Activated T-helper 1 cell treated with anti-CD3 and anti-CD28 coated beads, Interleukin-12 subunit alpha, Interleukin-12 subunit beta, Interleukin-2, Interleukin-4 antibody, amounts not matched to agents 30 ng/mL and 10 ng/mL and 1 ng/mL, durations not matched to agents 14 hours and 24 hours and 36 hours (primary cell): ENCODE measurements around the gene CORO2B. TPM values are rescaled to one million over a fixed set of nuclear protein-coding genes. Genes with fewer than 3 reads are reported as not detected.
A peak's percentile ranks its signal among the peaks of the same experiment; 100 is the strongest.

Source experiments
- DNase-seq: peaks from one replicate; pipeline ENCODE4 v3.0.0; 2021; ENCODE audit warnings: low spot score
- H3K27ac Mint-ChIP-seq: one replicate; pipeline ENCODE4 v1.8.0; 2021; ENCODE audit warnings: mild to moderate bottlenecking, mixed read lengths
- H3K27me3 Mint-ChIP-seq: one replicate; pipeline ENCODE4 v1.8.0; 2022; ENCODE audit warnings: mild to moderate bottlenecking, moderate library complexity, mixed read lengths; ENCODE audit not compliant: insufficient read depth
- H3K36me3 Mint-ChIP-seq: one replicate; pipeline ENCODE4 v1.8.0; 2021; ENCODE audit warnings: low read depth, mixed read lengths
- H3K4me1 Mint-ChIP-seq: one replicate; pipeline ENCODE4 v1.8.0; 2021; ENCODE audit warnings: low read depth, mixed read lengths
- H3K4me3 Mint-ChIP-seq: one replicate; pipeline ENCODE4 v1.8.0; 2021; ENCODE audit warnings: mild to moderate bottlenecking, moderate library complexity, mixed read lengths
- H3K9me3 Mint-ChIP-seq: one replicate; pipeline ENCODE4 v1.8.0; 2021; ENCODE audit warnings: mixed read lengths
- intact Hi-C: fragments of 100-400 bp; cut with micrococcal nuclease; formaldehyde crosslinking; loops from one replicate; pipeline ENCODE4 v1.15.1; 2024
- total RNA-seq: library from RNA; stranded (reverse); gene quantifications from 2 replicates; pipeline ENCODE4 v1.2.3, GENCODE V29; 2022

CORO2B gene
- total RNA-seq, 1 donor from 2014 or later = not detected

- no peak overlapping the region for H3K27ac Mint-ChIP-seq
- peaks cover 48% of the 10 kb centered on the region for H3K27me3 Mint-ChIP-seq
- no peak overlapping the region for H3K4me3 Mint-ChIP-seq
- H3K4me1 Mint-ChIP-seq = peaks cover 18% of the 10 kb centered on the region
- no peaks in the 10 kb centered on the region for H3K36me3 Mint-ChIP-seq
- H3K9me3 Mint-ChIP-seq = no peaks in the 10 kb centered on the region
- intact Hi-C loops = loop anchor here (5.0 kb wide), 1 partner anchor 95 kb away; no protein-coding TSS in a partner anchor
- no peak for DNase-seq
Measured at GRCh38 chr15:68557469-68558317, 21.1 kb upstream of the CORO2B start.

- no peak for DNase-seq
- Mint-ChIP-seq H3K4me3 (peak overlapping the region; percentile 65), H3K27me3 (peaks cover 53% of the 10 kb centered on the region)
Measured at GRCh38 chr15:68558318-68559305, 20.2 kb upstream of the CORO2B start.

GRCh38 chr15:68559345-68560310 lies 19.2 kb upstream of the CORO2B start:
- H3K36me3 Mint-ChIP-seq = no peaks in the 10 kb centered on the region
- peak; percentile 63 for DNase-seq
- H3K4me1 Mint-ChIP-seq = peaks cover 18% of the 10 kb centered on the region
- intact Hi-C loops = loop anchor here (1.0 to 5.0 kb wide), 3 partner anchors 93 to 316 kb away; no protein-coding TSS in a partner anchor
- H3K9me3 Mint-ChIP-seq = no peaks in the 10 kb centered on the region
- H3K4me3 Mint-ChIP-seq = peak overlapping the region; percentile 65
- H3K27ac Mint-ChIP-seq = no peak overlapping the region
- peaks cover 56% of the 10 kb centered on the region for H3K27me3 Mint-ChIP-seq

More at GRCh38 chr15:68558318-68559305, 20.2 kb upstream of the CORO2B start:
- H3K4me1 Mint-ChIP-seq = peaks cover 18% of the 10 kb centered on the region
- H3K27ac Mint-ChIP-seq = no peak overlapping the region
- H3K9me3 Mint-ChIP-seq = no peaks in the 10 kb centered on the region
- intact Hi-C loops = loop anchor here (1.0 to 5.0 kb wide), 3 partner anchors 94 to 317 kb away; no protein-coding TSS in a partner anchor
- H3K36me3 Mint-ChIP-seq = no peaks in the 10 kb centered on the region

GRCh38 chr15:68560501-68561113 lies 18.2 kb upstream of the CORO2B start:
- H3K9me3 Mint-ChIP-seq = no peaks in the 10 kb centered on the region
- no peak for DNase-seq
- peak overlapping the region; percentile 17 for H3K4me3 Mint-ChIP-seq
- no peaks in the 10 kb centered on the region for H3K36me3 Mint-ChIP-seq
- H3K27ac Mint-ChIP-seq = no peak overlapping the region
- H3K4me1 Mint-ChIP-seq = peaks cover 18% of the 10 kb centered on the region
- peaks cover 59% of the 10 kb centered on the region for H3K27me3 Mint-ChIP-seq
- intact Hi-C loops = no loop called here

GRCh38 chr15:68561171-68561900 lies 17.5 kb upstream of the CORO2B start:
- no peak for DNase-seq
- H3K27ac Mint-ChIP-seq = no peak overlapping the region
- H3K36me3 Mint-ChIP-seq = no peaks in the 10 kb centered on the region
- intact Hi-C loops = no loop called here
- H3K9me3 Mint-ChIP-seq = no peaks in the 10 kb centered on the region
- no peak overlapping the region for H3K4me3 Mint-ChIP-seq
- peaks cover 54% of the 10 kb centered on the region for H3K27me3 Mint-ChIP-seq
- peaks cover 18% of the 10 kb centered on the region for H3K4me1 Mint-ChIP-seq

GRCh38 chr15:68561901-68562300 lies 16.9 kb upstream of the CORO2B start:
- H3K9me3 Mint-ChIP-seq = no peaks in the 10 kb centered on the region
- H3K27me3 Mint-ChIP-seq = peaks cover 50% of the 10 kb centered on the region
- peaks cover 18% of the 10 kb centered on the region for H3K4me1 Mint-ChIP-seq
- intact Hi-C loops = no loop called here
- H3K27ac Mint-ChIP-seq = no peak overlapping the region
- no peaks in the 10 kb centered on the region for H3K36me3 Mint-ChIP-seq
- DNase-seq = no peak
- H3K4me3 Mint-ChIP-seq = no peak overlapping the region

- H3K9me3 Mint-ChIP-seq = no peaks in the 10 kb centered on the region
- intact Hi-C loops = no loop called here
- no peak for DNase-seq
- peaks cover 31% of the 10 kb centered on the region for H3K27me3 Mint-ChIP-seq
- peaks cover 10% of the 10 kb centered on the region for H3K4me1 Mint-ChIP-seq
- no peak overlapping the region for H3K27ac Mint-ChIP-seq
- H3K36me3 Mint-ChIP-seq = no peaks in the 10 kb centered on the region
- H3K4me3 Mint-ChIP-seq = no peak overlapping the region
Measured at GRCh38 chr15:68564173-68564572, 14.6 kb upstream of the CORO2B start.

GRCh38 chr15:68565234-68565633 lies 13.6 kb upstream of the CORO2B start:
- intact Hi-C loops = no loop called here
- no peaks in the 10 kb centered on the region for H3K36me3 Mint-ChIP-seq
- H3K4me1 Mint-ChIP-seq = no peaks in the 10 kb centered on the region
- no peak overlapping the region for H3K4me3 Mint-ChIP-seq
- H3K9me3 Mint-ChIP-seq = no peaks in the 10 kb centered on the region
- DNase-seq = no peak
- H3K27ac Mint-ChIP-seq = no peak overlapping the region
- H3K27me3 Mint-ChIP-seq = peaks cover 30% of the 10 kb centered on the region

GRCh38 chr15:68565726-68566125 lies 13.1 kb upstream of the CORO2B start:
- no peak for DNase-seq
- no peaks in the 10 kb centered on the region for H3K4me1 Mint-ChIP-seq

GRCh38 chr15:68566377-68566954 lies 12.3 kb upstream of the CORO2B start:
- Mint-ChIP-seq H3K4me3 (no peak overlapping the region), H3K36me3 (no peaks in the 10 kb centered on the region), H3K9me3 (no peaks in the 10 kb centered on the region), H3K27me3 (peaks cover 27% of the 10 kb centered on the region), H3K4me1 (no peaks in the 10 kb centered on the region), H3K27ac (no peak overlapping the region)
- no peak for DNase-seq
- intact Hi-C loops = no loop called here

More at GRCh38 chr15:68565726-68566125, 13.1 kb upstream of the CORO2B start:
- Mint-ChIP-seq H3K27me3 (peaks cover 29% of the 10 kb centered on the region), H3K9me3 (no peaks in the 10 kb centered on the region), H3K4me3 (no peak overlapping the region), H3K36me3 (no peaks in the 10 kb centered on the region), H3K27ac (no peak overlapping the region)
- intact Hi-C loops = no loop called here

- Mint-ChIP-seq H3K4me3 (no peak overlapping the region), H3K27ac (no peak overlapping the region), H3K4me1 (no peaks in the 10 kb centered on the region), H3K36me3 (no peaks in the 10 kb centered on the region), H3K9me3 (no peaks in the 10 kb centered on the region), H3K27me3 (peaks cover 23% of the 10 kb centered on the region)
- no peak for DNase-seq
- intact Hi-C loops = no loop called here
Measured at GRCh38 chr15:68567345-68567744, 11.4 kb upstream of the CORO2B start.
